H1 (cell line): ENCODE measurements around the gene THEMIS. TPM values are rescaled to one million over a fixed set of nuclear protein-coding genes. Genes with fewer than 3 reads are reported as not detected.

Experiments
- CTCF ChIA-PET: fragments of 300-600 bp; sonication (Branson Sonifier 250); formaldehyde crosslinking; loops from one replicate; lab custom pipeline; 2021; ENCODE audit not compliant: partially characterized antibody; lab: Charles Lee
- POLR2A ChIA-PET: fragments of 300-600 bp; sonication (Branson Sonifier 250); formaldehyde crosslinking; loops from one replicate; lab custom pipeline; 2021; ENCODE audit warnings: inconsistent platforms; ENCODE audit not compliant: partially characterized antibody; lab: Charles Lee
- DNase-seq, 2 experiments: peaks; one replicate each; pipeline versions ENCODE4 v3.0.0 to v3.0.0-alpha.2; 2010 to 2022; ENCODE audit warnings: low spot score in 2 of 2, low read depth in 1 of 2, mixed read lengths in 1 of 2
- FAIRE-seq: peaks from 2 replicates; lab custom pipeline; 2011; peaks lifted over from hg19 to GRCh38; lab: Jason Lieb, UNC
- H2AFZ ChIP-seq: 2 replicates; pipeline ENCODE4 v1.8.1; 2012; ENCODE audit warnings: low read length, inconsistent platforms
- H2AK5ac ChIP-seq: 2 replicates; pipeline ENCODE4 v1.6.1; 2013; ENCODE audit warnings: low read depth, low read length
- H2BK120ac ChIP-seq: replicated peaks from 2 replicates; pipeline ENCODE3; 2013; ENCODE audit warnings: low read depth, low read length, inconsistent platforms
- H2BK12ac ChIP-seq: 2 replicates; pipeline ENCODE4 v1.6.1; 2013; ENCODE audit warnings: low read depth, low read length
- H2BK15ac ChIP-seq: 2 replicates; pipeline ENCODE4 v1.6.1; 2013; ENCODE audit warnings: low read length
- H2BK20ac ChIP-seq: 2 replicates; pipeline ENCODE4 v1.6.1; 2013; ENCODE audit warnings: low read length
- H2BK5ac ChIP-seq: 2 replicates; pipeline ENCODE4 v1.6.1; 2013; ENCODE audit warnings: low read depth, low read length
- H3K14ac ChIP-seq: 2 replicates; pipeline ENCODE4 v1.6.1; 2013; ENCODE audit warnings: inconsistent platforms; ENCODE audit not compliant: insufficient read length
- H3K18ac ChIP-seq: 2 replicates; pipeline ENCODE4 v1.6.1; 2013; ENCODE audit warnings: low read length; ENCODE audit errors: extremely low read depth
- H3K23ac ChIP-seq: 2 replicates; pipeline ENCODE4 v1.6.1; 2013; ENCODE audit warnings: inconsistent platforms; ENCODE audit not compliant: insufficient read length
- H3K23me2 ChIP-seq: 2 replicates; pipeline ENCODE4 v1.6.1; 2013; ENCODE audit warnings: low read depth, low read length
- H3K27ac ChIP-seq: 2 replicates; pipeline ENCODE4 v1.6.1; 2011; ENCODE audit warnings: low read depth, low read length, inconsistent platforms
- H3K27me3 ChIP-seq, 4 experiments: replicated peaks in 1 of 4; 1 replicate in 1 of 4; 2 replicates in 3 of 4; pipeline versions ENCODE4 v1.6.1 to v1.8.1; 2011 to 2013; ENCODE audit warnings: low read length in 3 of 4, mild to moderate bottlenecking in 3 of 4, inconsistent platforms in 2 of 4, mixed read lengths in 2 of 4, moderate library complexity in 1 of 4; ENCODE audit not compliant: control insufficient read depth in 3 of 4, insufficient read depth in 3 of 4; ENCODE audit errors: extremely low read depth in 1 of 4
- H3K36me3 ChIP-seq, 4 experiments: 2 replicates each; pipeline versions ENCODE4 v1.6.1 to v1.8.1; 2011 to 2013; ENCODE audit warnings: mild to moderate bottlenecking in 4 of 4, low read length in 3 of 4, moderate library complexity in 2 of 4, control low read depth in 1 of 4, inconsistent platforms in 1 of 4; ENCODE audit not compliant: insufficient read depth in 4 of 4, control insufficient read depth in 2 of 4
- H3K4ac ChIP-seq: replicated peaks from 2 replicates; pipeline ENCODE3; 2013; ENCODE audit warnings: low read length, low read depth, mixed read lengths, inconsistent platforms; ENCODE audit not compliant: insufficient read length
- H3K4me1 ChIP-seq, 4 experiments: replicated peaks in 1 of 4; 1 replicate in 1 of 4; 2 replicates in 3 of 4; pipeline versions ENCODE4 v1.6.1 to v1.8.1; 2011 to 2013; ENCODE audit warnings: low read length in 3 of 4, inconsistent platforms in 2 of 4, mixed read lengths in 1 of 4; ENCODE audit not compliant: insufficient read depth in 4 of 4, control insufficient read depth in 3 of 4
- H3K4me2 ChIP-seq, 2 experiments: 2 replicates each; pipeline versions ENCODE4 v1.6.1 to v1.8.1; 2011 to 2013; ENCODE audit warnings: low read depth in 2 of 2, low read length in 2 of 2, control low read depth in 1 of 2, inconsistent platforms in 1 of 2, mild to moderate bottlenecking in 1 of 2; ENCODE audit not compliant: insufficient read depth in 1 of 2
- H3K4me3 ChIP-seq, 4 experiments: fragments of 200-600, 300-600 bp in 1 of 4; sonication (generic), shearing (Covaris generic), sonication (Bioruptor Twin) in 1 of 4; 2 replicates each; pipeline versions ENCODE4 v1.5.1 to v1.8.1; 2011 to 2016; ENCODE audit warnings: low read length in 4 of 4, low read depth in 3 of 4, control low read depth in 2 of 4, inconsistent platforms in 2 of 4, mild to moderate bottlenecking in 2 of 4, mixed read lengths in 1 of 4, moderate library complexity in 1 of 4; ENCODE audit not compliant: insufficient read depth in 2 of 4; ENCODE audit errors: extremely low read depth in 1 of 4
- H3K56ac ChIP-seq: replicated peaks from 2 replicates; pipeline ENCODE3; 2013; ENCODE audit warnings: low read depth, mild to moderate bottlenecking, mixed read lengths, low read length, inconsistent platforms; ENCODE audit not compliant: insufficient read length
- H3K79me1 ChIP-seq: 2 replicates; pipeline ENCODE4 v1.6.1; 2013; ENCODE audit warnings: low read depth, low read length, control low read depth
- H3K79me2 ChIP-seq, 2 experiments: 2 replicates each; pipeline versions ENCODE4 v1.6.1 to v1.8.1; 2012 to 2013; ENCODE audit warnings: low read length in 2 of 2, mild to moderate bottlenecking in 2 of 2, inconsistent platforms in 1 of 2; ENCODE audit not compliant: insufficient read depth in 2 of 2, control insufficient read depth in 1 of 2
- H3K9ac ChIP-seq, 4 experiments: replicated peaks in 1 of 4; 1 replicate in 1 of 4; 2 replicates in 3 of 4; pipeline versions ENCODE4 v1.6.1 to v1.8.1; 2011 to 2013; ENCODE audit warnings: low read depth in 3 of 4, low read length in 3 of 4, control low read depth in 2 of 4, mild to moderate bottlenecking in 2 of 4, moderate library complexity in 2 of 4, inconsistent platforms in 1 of 4; ENCODE audit errors: extremely low read depth in 1 of 4
- H3K9me3 ChIP-seq, 2 experiments: 2 replicates each; pipeline versions ENCODE4 v1.6.1 to v1.8.1; 2012 to 2013; ENCODE audit warnings: mild to moderate bottlenecking in 2 of 2, moderate library complexity in 2 of 2, control low read depth in 1 of 2, inconsistent platforms in 1 of 2, low read depth in 1 of 2, low read length in 1 of 2, mixed read lengths in 1 of 2; ENCODE audit not compliant: insufficient read depth in 2 of 2
- H4K20me1 ChIP-seq, 2 experiments: replicated peaks in 1 of 2; 2 replicates each; pipeline versions ENCODE3 to v1.8.1; 2011 to 2013; ENCODE audit warnings: inconsistent platforms in 2 of 2, low read length in 2 of 2, mild to moderate bottlenecking in 1 of 2; ENCODE audit not compliant: insufficient read depth in 2 of 2, control insufficient read depth in 1 of 2
- H4K5ac ChIP-seq: 2 replicates; pipeline ENCODE4 v1.6.1; 2013; ENCODE audit warnings: low read length, low read depth, mixed read lengths, inconsistent platforms; ENCODE audit not compliant: insufficient read length
- H4K8ac ChIP-seq: 2 replicates; pipeline ENCODE4 v1.8.0; 2013; ENCODE audit warnings: mild to moderate bottlenecking, moderate library complexity, low read length, inconsistent platforms; ENCODE audit not compliant: insufficient read depth; ENCODE audit errors: extremely low read depth
- H4K91ac ChIP-seq: replicated peaks from 2 replicates; pipeline ENCODE3; 2013; ENCODE audit warnings: low read length, mixed read lengths, inconsistent platforms; ENCODE audit not compliant: insufficient read length
- BCL11A ChIP-seq, 2 experiments: IDR thresholded peaks; one replicate each; pipeline ENCODE4 v1.6.1; 2011; ENCODE audit warnings: low read depth in 2 of 2, low read length in 2 of 2, mild to moderate bottlenecking in 2 of 2
- EGR1 ChIP-seq: IDR thresholded peaks from 2 replicates; pipeline ENCODE4 v1.6.1; 2011; ENCODE audit warnings: low read depth, low read length, borderline replicate concordance
- GTF2F1 ChIP-seq: IDR thresholded peaks from 2 replicates; pipeline ENCODE4 v1.6.1; 2012; ENCODE audit warnings: low read depth, low read length, improper control_type of control experiment, borderline replicate concordance
- HDAC2 ChIP-seq, 2 experiments: fragments of 300-600 bp in 1 of 2; sonication (generic) in 1 of 2; IDR thresholded peaks; 2 replicates each; pipeline ENCODE4 v1.6.1; 2011 to 2012; ENCODE audit warnings: low read depth in 2 of 2, low read length in 2 of 2, mild to moderate bottlenecking in 2 of 2, moderate library complexity in 2 of 2, borderline replicate concordance in 1 of 2, inconsistent platforms in 1 of 2
- SIX5 ChIP-seq: IDR thresholded peaks from 2 replicates; pipeline ENCODE4 v1.6.1; 2011; ENCODE audit warnings: mild to moderate bottlenecking, low read depth, low read length
- SUZ12 ChIP-seq: fragments of 200-600 bp; sonication (generic); IDR thresholded peaks from 2 replicates; pipeline ENCODE4 v1.6.1; 2012; ENCODE audit warnings: mild to moderate bottlenecking, inconsistent platforms, low read length, moderate library complexity, mixed read lengths
- TCF12 ChIP-seq: IDR thresholded peaks from 2 replicates; pipeline ENCODE4 v1.6.1; 2011; ENCODE audit warnings: low read depth, mild to moderate bottlenecking, low read length
- TEAD4 ChIP-seq: IDR thresholded peaks from 2 replicates; pipeline ENCODE4 v1.6.1; 2012; ENCODE audit warnings: low read depth, low read length, inconsistent platforms, mixed read lengths
- polyA plus RNA-seq, 7 experiments: library from polyadenylated mRNA; depleted of rRNA in 3 of 7; stranded (reverse) in 5 of 7; unstranded in 2 of 7; fragments of >200 nt in 5 of 7; fragments of 200-250 nt in 2 of 7; gene quantifications; 1 replicate in 5 of 7; 2 replicates in 1 of 7; 4 replicates in 1 of 7; pipeline versions ENCODE4 v1.2.1 to v1.2.3, GENCODE V29; 2011 to 2013; ENCODE audit warnings: missing spikeins in 2 of 7, mixed read lengths in 2 of 7
- total RNA-seq: library from RNA; stranded (reverse); fragmentation: NEBNext Ultra II Directional; extraction: Animal tissue kit (Norgen Biotek cat#: 25700); gene quantifications from 2 replicates; pipeline ENCODE4 v1.2.1, GENCODE V29; 2021

The THEMIS gene
- total and polyA plus RNA-seq, 2 of the 8 experiments (the other 6 are each of a cell fraction or from before 2014, with no cell fraction given) = not detected

DNA sequence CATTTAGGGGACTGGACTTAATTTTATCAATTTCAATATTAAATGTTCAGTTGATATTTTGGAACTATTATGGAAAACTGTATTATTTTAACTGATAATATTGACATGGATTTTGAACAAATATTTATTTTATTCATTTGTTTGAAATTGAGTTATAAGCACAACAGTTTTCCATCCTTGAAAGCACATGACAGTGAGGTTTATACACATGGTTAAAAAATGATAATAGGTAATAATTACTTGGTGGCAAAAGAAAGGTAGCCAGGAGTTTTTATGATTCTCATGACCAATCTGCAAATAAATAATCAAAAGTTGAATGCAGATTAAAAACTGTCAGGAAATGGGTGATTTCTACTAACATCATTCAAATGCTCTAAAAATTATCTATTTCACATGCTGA, 210.3 kb downstream of the THEMIS start:
- Histone ChIP-seq H2BK20ac (no peak overlapping the region), H4K91ac (no peak overlapping the region), H3K79me2 (no peaks in the 10 kb centered on the region), H3K9ac (no peak overlapping the region), H3K4me1 (no peaks in the 10 kb centered on the region), H3K18ac (no peak overlapping the region), H3K36me3 (no peaks in the 10 kb centered on the region), H3K14ac (no peak overlapping the region), H3K23me2 (no peaks in the 10 kb centered on the region), H3K27ac (no peak overlapping the region), H3K23ac (no peak overlapping the region), H2AFZ (no peak overlapping the region), H4K8ac (no peak overlapping the region), H3K79me1 (no peaks in the 10 kb centered on the region), H4K20me1 (no peaks in the 10 kb centered on the region), H4K5ac (no peak overlapping the region), H2BK120ac (no peak overlapping the region), H3K4me2 (no peak overlapping the region)
- CTCF ChIA-PET = interaction anchor here (1.0 to 4.0 kb wide), 7 partner anchors 25 to 228 kb away, joined by 3 to 21 read pairs (median 5); no protein-coding TSS in a partner anchor
- POLR2A ChIA-PET = no interaction called here
- TF ChIP-seq TEAD4 (no peak), SIX5 (no peak), BCL11A (IDR thresholded peaks at IDR 0.05; ENCODE audit: low read depth in 2 of 2, low read length in 2 of 2) (no peak), TCF12 (no peak), EGR1 (no peak), GTF2F1 (no peak), HDAC2 (IDR thresholded peaks at IDR 0.05; ENCODE audit: borderline replicate concordance in 1 of 2, low read depth in 2 of 2, low read length in 2 of 2) (no peak), SUZ12 (no peak)
- TF ChIP-seq, all 59 proteins: peak for 0
- Histone ChIP-seq H3K27me3 (no peaks in the 10 kb centered on the region), H3K56ac (no peak overlapping the region), H3K4me3 (no peak overlapping the region), H3K9me3 (no peaks in the 10 kb centered on the region), H3K4ac (no peak overlapping the region), H2BK15ac (no peak overlapping the region), H2BK12ac (no peak overlapping the region), H2AK5ac (no peak overlapping the region), H2BK5ac (no peak overlapping the region)
- FAIRE-seq (no peak), DNase-seq (no peak)
